Parathyroid adenoma (tissue), 2 donors: ENCODE results near the gene LBHD1.

Experiments
- H2AFZ ChIP-seq: fragments of 300-600 bp; sonication (generic); one replicate; pipeline ENCODE4 v1.7.0; 2017; ENCODE audit warnings: antibody characterized with exemption, mild to moderate bottlenecking
- H3K27ac ChIP-seq: fragments of 300-600 bp; sonication (generic); one replicate; pipeline ENCODE4 v1.7.0; 2017
- H3K27me3 ChIP-seq: fragments of 300-600 bp; sonication (generic); one replicate; pipeline ENCODE4 v1.7.0; 2017; ENCODE audit warnings: low read length; ENCODE audit not compliant: control insufficient read depth, insufficient read depth
- H3K36me3 ChIP-seq: fragments of 300-600 bp; sonication (generic); one replicate; pipeline ENCODE4 v1.7.0; 2017; ENCODE audit warnings: low read length; ENCODE audit not compliant: control insufficient read depth, insufficient read depth
- H3K4me1 ChIP-seq: fragments of 300-600 bp; sonication (generic); one replicate; pipeline ENCODE4 v1.7.0; 2017; ENCODE audit warnings: control low read depth
- H3K4me2 ChIP-seq: fragments of 300-600 bp; sonication (generic); one replicate; pipeline ENCODE4 v1.7.0; 2017; ENCODE audit warnings: low read length
- H3K4me3 ChIP-seq: fragments of 300-600 bp; sonication (generic); one replicate; pipeline ENCODE4 v1.7.0; 2017; ENCODE audit warnings: low read depth, low read length
- H3K79me2 ChIP-seq: fragments of 300-600 bp; sonication (generic); one replicate; pipeline ENCODE4 v1.7.0; 2017; ENCODE audit warnings: control low read depth
- H3K9ac ChIP-seq: fragments of 300-600 bp; sonication (generic); one replicate; pipeline ENCODE4 v1.7.0; 2017; ENCODE audit warnings: mild to moderate bottlenecking
- H3K9me3 ChIP-seq: fragments of 300-600 bp; sonication (generic); one replicate; pipeline ENCODE4 v1.7.0; 2017; ENCODE audit warnings: low read length; ENCODE audit not compliant: control insufficient read depth
- TF ChIP-seq, protein P1 (sequence below): fragments of 300-600 bp; sonication (generic); IDR thresholded peaks from one replicate; pipeline ENCODE4 v1.7.0; 2017; ENCODE audit warnings: antibody characterized with exemption, mild to moderate bottlenecking
- donor health status: primary hyperparathyroidism.

The LBHD1 gene

DNA sequence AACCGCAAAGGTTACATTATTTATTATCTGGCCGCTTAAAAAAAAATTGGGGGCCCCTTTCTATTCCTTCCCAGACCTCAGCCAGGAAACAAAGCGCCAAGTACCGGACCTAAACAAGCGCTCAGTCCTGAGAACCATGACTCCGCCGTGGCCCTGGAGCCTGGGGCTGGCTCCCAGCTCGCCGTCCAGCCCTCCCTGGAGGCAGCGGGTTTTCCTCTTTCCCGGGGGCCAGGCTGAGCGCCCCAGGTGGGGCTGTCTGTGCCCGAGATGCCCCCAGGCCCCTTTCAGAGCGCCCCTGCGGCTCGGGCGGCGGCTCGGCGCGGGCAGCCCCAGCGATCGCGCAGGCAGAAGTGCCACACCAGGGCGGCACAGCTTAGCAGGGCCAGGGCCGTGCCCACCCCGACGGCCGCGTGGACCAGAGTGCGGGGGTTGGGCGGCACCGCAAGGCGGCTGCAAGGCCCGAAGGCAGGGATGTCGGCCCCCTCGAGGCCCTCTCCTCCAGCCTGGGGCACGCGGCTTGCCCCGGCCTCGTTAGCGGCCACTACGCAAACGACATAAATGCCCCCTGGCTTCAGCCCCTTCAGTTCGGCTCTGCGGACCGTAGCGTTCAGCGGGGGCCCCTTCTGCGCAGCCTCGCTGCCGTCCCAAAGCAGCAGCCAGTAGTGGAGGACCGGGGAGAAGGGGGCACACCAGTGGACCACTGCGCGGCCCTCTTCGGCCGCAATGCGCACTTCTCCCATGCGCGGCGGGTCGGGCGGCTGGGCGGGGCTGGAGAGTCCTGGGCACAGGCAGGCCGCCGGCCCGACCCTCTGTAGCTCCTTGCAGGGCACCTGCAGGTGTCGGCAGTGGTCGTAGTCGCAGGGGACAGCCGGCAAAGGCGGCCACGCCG is 15.7 kb upstream of the LBHD1 start:
- H3K4me3 ChIP-seq: no peak overlapping the region
- H3K4me1 ChIP-seq: no peaks in the 10 kb centered on the region
- H3K27ac ChIP-seq: no peak overlapping the region

DNA sequence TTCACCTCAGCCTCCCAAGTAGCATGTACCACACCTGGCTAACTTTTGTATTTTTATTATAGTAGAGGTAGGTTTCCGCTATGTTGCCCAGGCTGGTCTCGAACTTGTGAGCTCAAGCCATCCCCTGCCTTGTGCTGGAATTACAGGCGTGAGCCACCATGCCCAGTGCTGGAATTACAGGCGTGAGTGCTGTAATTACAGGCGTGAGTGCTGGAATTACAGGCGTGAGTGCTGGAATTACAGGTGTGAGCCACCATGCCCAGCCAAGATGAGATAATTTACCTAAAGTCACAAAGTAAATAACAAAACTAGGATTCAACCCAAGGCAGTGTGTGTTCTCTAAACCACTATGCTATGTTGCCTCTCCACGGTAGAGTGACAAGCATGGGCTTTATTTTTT is 10.5 kb upstream of the LBHD1 start:
- H3K4me3 ChIP-seq: no peak overlapping the region
- H2AFZ ChIP-seq: no peak overlapping the region
- TF ChIP-seq, protein P1, sequence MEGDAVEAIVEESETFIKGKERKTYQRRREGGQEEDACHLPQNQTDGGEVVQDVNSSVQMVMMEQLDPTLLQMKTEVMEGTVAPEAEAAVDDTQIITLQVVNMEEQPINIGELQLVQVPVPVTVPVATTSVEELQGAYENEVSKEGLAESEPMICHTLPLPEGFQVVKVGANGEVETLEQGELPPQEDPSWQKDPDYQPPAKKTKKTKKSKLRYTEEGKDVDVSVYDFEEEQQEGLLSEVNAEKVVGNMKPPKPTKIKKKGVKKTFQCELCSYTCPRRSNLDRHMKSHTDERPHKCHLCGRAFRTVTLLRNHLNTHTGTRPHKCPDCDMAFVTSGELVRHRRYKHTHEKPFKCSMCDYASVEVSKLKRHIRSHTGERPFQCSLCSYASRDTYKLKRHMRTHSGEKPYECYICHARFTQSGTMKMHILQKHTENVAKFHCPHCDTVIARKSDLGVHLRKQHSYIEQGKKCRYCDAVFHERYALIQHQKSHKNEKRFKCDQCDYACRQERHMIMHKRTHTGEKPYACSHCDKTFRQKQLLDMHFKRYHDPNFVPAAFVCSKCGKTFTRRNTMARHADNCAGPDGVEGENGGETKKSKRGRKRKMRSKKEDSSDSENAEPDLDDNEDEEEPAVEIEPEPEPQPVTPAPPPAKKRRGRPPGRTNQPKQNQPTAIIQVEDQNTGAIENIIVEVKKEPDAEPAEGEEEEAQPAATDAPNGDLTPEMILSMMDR: no peak
- H3K9me3 ChIP-seq: no peaks in the 10 kb centered on the region
- no peaks in the 10 kb centered on the region for H3K36me3 ChIP-seq
- no peaks in the 10 kb centered on the region for H3K4me1 ChIP-seq
- H3K79me2 ChIP-seq: no peaks in the 10 kb centered on the region
- no peaks in the 10 kb centered on the region for H3K27me3 ChIP-seq
- no peak overlapping the region for H3K9ac ChIP-seq
- no peak overlapping the region for H3K4me2 ChIP-seq
- no peak overlapping the region for H3K27ac ChIP-seq

More for the DNA sequence above, 15.7 kb upstream of the LBHD1 start:
- Histone ChIP-seq H2AFZ (no peak overlapping the region), H3K36me3 (no peaks in the 10 kb centered on the region), H3K4me2 (no peak overlapping the region), H3K9me3 (no peaks in the 10 kb centered on the region), H3K79me2 (no peaks in the 10 kb centered on the region), H3K9ac (no peak overlapping the region), H3K27me3 (no peaks in the 10 kb centered on the region)
- TF ChIP-seq, protein P1: no peak

DNA sequence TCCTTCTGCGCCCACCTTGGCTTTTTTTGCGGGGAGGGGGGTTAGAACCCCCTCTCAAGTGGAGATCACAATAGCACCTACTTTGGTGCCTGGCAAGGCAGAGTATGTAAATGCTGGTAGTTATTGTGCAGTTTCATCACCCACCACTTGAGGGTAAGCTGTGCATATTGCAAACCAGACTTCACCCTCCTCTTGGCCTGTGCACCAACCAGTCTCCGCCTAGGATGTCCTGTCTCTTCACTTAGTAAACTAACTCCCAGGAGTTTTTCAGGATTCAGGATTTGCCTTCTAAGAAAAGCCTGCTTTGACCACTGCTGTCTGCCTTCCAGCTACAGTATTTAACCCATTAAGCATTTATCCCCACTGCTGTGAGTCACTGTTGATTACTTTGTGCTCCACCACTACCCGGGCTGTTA is 8.8 kb upstream of the LBHD1 start:
- no peak overlapping the region for H3K4me3 ChIP-seq
- H3K27me3 ChIP-seq: no peaks in the 10 kb centered on the region
- TF ChIP-seq, protein P1: peak; percentile 32
- no peaks in the 10 kb centered on the region for H3K36me3 ChIP-seq
- H2AFZ ChIP-seq: peak overlapping the region; percentile 69
- peaks cover 3% of the 10 kb centered on the region for H3K4me1 ChIP-seq
- H3K27ac ChIP-seq: no peak overlapping the region
- no peak overlapping the region for H3K4me2 ChIP-seq
- H3K9me3 ChIP-seq: no peaks in the 10 kb centered on the region
- no peak overlapping the region for H3K9ac ChIP-seq
- H3K79me2 ChIP-seq: no peaks in the 10 kb centered on the region

DNA sequence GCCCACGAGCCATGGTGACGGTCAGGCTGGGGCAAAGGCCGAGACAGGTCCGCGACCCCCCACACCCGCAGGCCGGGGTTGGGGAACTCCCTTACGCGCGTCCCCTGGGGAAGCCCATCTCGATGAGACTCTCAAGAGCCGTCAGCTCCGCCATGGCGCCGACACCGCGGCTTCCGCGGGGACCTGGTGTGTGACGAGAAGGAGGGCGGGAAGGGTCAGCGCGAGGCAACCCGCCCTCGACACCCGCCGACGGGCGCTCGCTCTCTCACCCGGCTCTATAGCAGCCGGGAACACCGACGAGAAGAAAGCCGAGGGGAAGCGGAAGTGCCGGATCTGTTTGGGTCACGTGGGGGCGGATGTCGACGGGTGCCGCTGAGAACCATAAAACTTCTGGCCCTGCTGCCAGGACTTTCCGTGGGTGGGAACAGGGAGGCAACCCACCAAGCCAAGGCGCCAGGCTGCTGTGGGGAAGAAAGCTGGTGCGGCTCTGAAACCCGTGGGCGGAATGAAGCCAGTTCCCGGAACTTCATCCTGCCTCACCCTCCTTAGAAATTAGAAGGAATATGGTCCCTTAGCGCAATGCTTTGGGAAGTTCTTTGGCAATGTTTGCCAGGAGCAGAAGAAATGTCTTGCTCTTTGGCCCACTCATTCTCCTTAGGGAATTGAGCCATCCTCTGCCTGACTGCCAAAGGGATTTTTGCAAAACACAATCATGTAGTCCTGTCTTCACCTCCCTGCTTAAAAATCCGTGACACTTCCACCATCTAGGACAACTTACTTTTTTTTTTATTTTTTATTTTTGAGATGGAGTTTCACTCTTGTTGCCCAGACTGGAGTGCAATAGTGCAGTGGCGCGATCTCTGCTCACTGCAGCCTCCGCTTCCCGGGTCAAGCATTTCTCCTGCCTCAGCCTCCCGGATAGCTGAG is 7.0 kb upstream of the LBHD1 start, which contains the start of gene UBXN1:
Gene UBXN1, minus strand, starts transcription at position 304 of the 927 bp plus-strand sequence. Its CDS starts 150 bp downstream, at position 154.
- Histone ChIP-seq H3K79me2 (no peaks in the 10 kb centered on the region), H2AFZ (peak within 1 kb of the TSS; percentile 93), H3K4me1 (peaks cover 3% of the 10 kb centered on the region), H3K27ac (peak within 1 kb of the TSS; percentile 85), H3K4me3 (peak within 1 kb of the TSS; percentile 91), H3K4me2 (peak within 1 kb of the TSS; percentile 77), H3K9ac (peak within 1 kb of the TSS; percentile 67), H3K9me3 (no peaks in the 10 kb centered on the region), H3K36me3 (no peaks in the 10 kb centered on the region), H3K27me3 (no peaks in the 10 kb centered on the region)
- TF ChIP-seq, protein P1: no peak
